K562 (cell line): ENCODE data around the gene IFNA5. TPM values are rescaled to one million over a fixed set of nuclear protein-coding genes. Genes with fewer than 3 reads are reported as not detected.

ENCODE experiments used
- ATAC-seq: fragments of 200-7000 bp; cut with Tn5 transposase; 3 replicates; pipeline ENCODE4 v1.9.1; 2020; ENCODE audit warnings: moderate library complexity
- BruUV-seq: library from RNA; stranded (reverse); fragments of 400-500 nt; replicated peaks from 2 replicates; lab custom pipeline; 2021; lab: Mats Ljungman, UMichigan
- CTCF ChIA-PET: fragments of 300-600 bp; formaldehyde crosslinking; extraction: SDS; loops from one replicate; lab custom pipeline; 2021; ENCODE audit warnings: low intra/inter-chr PET ratio; lab: Yijun Ruan, JAX
- POLR2A ChIA-PET: fragments of 300-600, 350-650 bp; sonication (Branson Sonifier 250); formaldehyde crosslinking; extraction: SDS; loops from one replicate; lab custom pipeline; 2021; ENCODE audit warnings: antibody characterized with exemption, inconsistent platforms; lab: Yijun Ruan, JAX
- DNase-seq, 4 experiments: peaks; one replicate each; pipeline versions ENCODE4 v3.0.0 to v3.0.0-alpha.2; 2011 to 2018; ENCODE audit warnings: low spot score in 3 of 4, mixed read lengths in 3 of 4; ENCODE audit errors: extremely low read depth in 1 of 4
- FAIRE-seq: peaks from 2 replicates; lab custom pipeline; 2011; peaks lifted over from hg19 to GRCh38; lab: Jason Lieb, UNC
- H2AFZ ChIP-seq: 2 replicates; pipeline ENCODE4 v1.6.0; 2011; ENCODE audit warnings: low read depth, low read length, control low read depth, inconsistent platforms
- H3K27ac ChIP-seq: fragments of 200-600 bp; 3 replicates; pipeline ENCODE4 v1.8.0; 2011; ENCODE audit warnings: low read depth, mild to moderate bottlenecking, control low read depth, inconsistent platforms, low read length, moderate library complexity, mixed read lengths; ENCODE audit errors: extremely low read depth
- H3K27me3 ChIP-seq, 2 experiments: fragments of 300-600 bp in 1 of 2; 2 replicates in 1 of 2; 3 replicates in 1 of 2; pipeline versions ENCODE4 v1.6.0 to v1.8.0; 2011; ENCODE audit warnings: inconsistent platforms in 2 of 2, low read length in 2 of 2, mild to moderate bottlenecking in 1 of 2, mixed read lengths in 1 of 2, moderate library complexity in 1 of 2; ENCODE audit not compliant: control insufficient read depth in 2 of 2, insufficient read depth in 2 of 2
- H3K36me3 ChIP-seq: fragments of 300-600 bp; 3 replicates; pipeline ENCODE4 v1.8.0; 2011; ENCODE audit warnings: mild to moderate bottlenecking, low read length, inconsistent platforms; ENCODE audit not compliant: control insufficient read depth, insufficient read depth
- H3K4me1 ChIP-seq, 2 experiments: fragments of 200-600 bp in 1 of 2; replicated peaks in 1 of 2; 2 replicates in 1 of 2; 3 replicates in 1 of 2; pipeline versions ENCODE4 v1.5.1 to v1.8.0; 2011; ENCODE audit warnings: inconsistent platforms in 2 of 2, low read length in 2 of 2, mild to moderate bottlenecking in 1 of 2, mixed read lengths in 1 of 2, moderate library complexity in 1 of 2; ENCODE audit not compliant: control insufficient read depth in 2 of 2, insufficient read depth in 2 of 2
- H3K4me2 ChIP-seq: 2 replicates; pipeline ENCODE4 v1.6.1; 2011; ENCODE audit warnings: low read length, control low read depth, inconsistent platforms, mixed read lengths; ENCODE audit not compliant: insufficient read depth
- H3K4me3 ChIP-seq: fragments of 200-600 bp; sonication (generic), shearing (Covaris generic); 2 replicates; pipeline ENCODE4 v1.5.1; 2016; ENCODE audit warnings: control low read depth, inconsistent platforms
- H3K79me2 ChIP-seq: fragments of 200-600 bp; 3 replicates; pipeline ENCODE4 v1.8.0; 2011; ENCODE audit warnings: low read length, inconsistent platforms; ENCODE audit not compliant: control insufficient read depth, insufficient read depth
- H3K9ac ChIP-seq, 2 experiments: 2 replicates each; pipeline versions ENCODE4 v1.6.0 to v1.6.1; 2011; ENCODE audit warnings: low read depth in 2 of 2, low read length in 2 of 2, control low read depth in 1 of 2, inconsistent platforms in 1 of 2, mild to moderate bottlenecking in 1 of 2, mixed read lengths in 1 of 2; ENCODE audit not compliant: insufficient read depth in 1 of 2
- H3K9me1 ChIP-seq: one replicate; pipeline ENCODE4 v1.6.0; 2011; ENCODE audit warnings: inconsistent platforms, mild to moderate bottlenecking, low read length, moderate library complexity; ENCODE audit not compliant: control insufficient read depth, insufficient read depth
- H3K9me3 ChIP-seq: replicated peaks from 2 replicates; pipeline ENCODE4 v1.5.1; 2011; ENCODE audit warnings: low read depth, low read length, inconsistent platforms; ENCODE audit not compliant: control insufficient read depth, insufficient read depth
- H4K20me1 ChIP-seq: replicated peaks from 2 replicates; pipeline ENCODE4 v1.6.1; 2011; ENCODE audit warnings: low read length, inconsistent platforms, mixed read lengths; ENCODE audit not compliant: control insufficient read depth, insufficient read depth
- CCAR2 ChIP-seq: fragments of 200-400 bp; formaldehyde crosslinking; IDR thresholded peaks from 2 replicates; pipeline ENCODE4 v1.6.1; 2017; ENCODE audit warnings: mild to moderate bottlenecking, low read depth, low read length
- HLTF ChIP-seq: fragments of 450-650 bp; IDR thresholded peaks from 2 replicates; pipeline ENCODE4 v1.6.1; 2016
- MEF2D ChIP-seq: conservative IDR thresholded peaks from 2 replicates; pipeline ENCODE4 v1.6.1; 2016; ENCODE audit warnings: low read depth, missing genetic modification characterization, missing compliant biosample characterization
- ZNF717 ChIP-seq: fragments of 250-450 bp; sonication (Bioruptor Pico); IDR thresholded peaks from 2 replicates; pipeline ENCODE4 v1.5.0; 2021
- ZNF75A ChIP-seq: fragments of 450-650 bp; formaldehyde crosslinking; IDR thresholded peaks from 2 replicates; pipeline ENCODE4 v1.4.0; 2020; ENCODE audit warnings: mild to moderate bottlenecking
- WGBS: fragments of 100-300 bp; shearing (Covaris generic); methylation state at CpG from one replicate; pipeline ENCODE4 v1.1.6; 2016; ENCODE audit warnings: low coverage, mixed read lengths; ENCODE audit not compliant: insufficient coverage; ENCODE audit errors: missing lambda C conversion rate; 5-methylcytosine and 5-hydroxymethylcytosine counted together
- in situ Hi-C: fragments of 300-500 bp; cut with MboI; formaldehyde crosslinking; loops from 4 replicates; pipeline ENCODE4 v1.15.0; 2018; ENCODE audit warnings: inconsistent platforms, mixed read lengths
- intact Hi-C: fragments of 100-400 bp; cut with micrococcal nuclease; formaldehyde crosslinking; loops from 2 replicates; pipeline ENCODE4 v1.14.2; 2022
- polyA plus RNA-seq, 8 experiments: library from polyadenylated mRNA; depleted of rRNA in 4 of 8; stranded (reverse) in 5 of 8; unstranded in 3 of 8; fragments of >200 nt; fragmentation: Nextera tagmentation in 2 of 8; fragmentation: Illumina TruSeq in 1 of 8; extraction: Ambion mirVana in 2 of 8; extraction: Trizol in 1 of 8; gene quantifications; 2 replicates each; pipeline versions ENCODE4 v1.2.1 to v1.2.3, GENCODE V29; 2011 to 2014; ENCODE audit warnings: inconsistent platforms in 1 of 8, missing spikeins in 1 of 8
- total RNA-seq, 7 experiments: library from RNA; depleted of rRNA in 6 of 7; stranded (reverse); fragments of >200 nt in 6 of 7; fragmentation: Illumina TruSeq in 2 of 7; extraction: Trizol in 2 of 7; gene quantifications; 2 replicates each; pipeline versions ENCODE4 v1.2.1 to v1.2.3, GENCODE V29; 2011 to 2021; ENCODE audit warnings: low replicate concordance in 1 of 7
- TF ChIP-seq, protein P1 (sequence below): fragments of 450-650 bp; formaldehyde crosslinking; IDR thresholded peaks from 2 replicates; pipeline ENCODE4 v1.4.0; 2020; ENCODE audit warnings: mild to moderate bottlenecking, moderate library complexity

The IFNA5 gene
- total and polyA plus RNA-seq, 9 of the 15 experiments (the other 6 are each of a cell fraction or from before 2014, with no cell fraction given) = not detected

DNA sequence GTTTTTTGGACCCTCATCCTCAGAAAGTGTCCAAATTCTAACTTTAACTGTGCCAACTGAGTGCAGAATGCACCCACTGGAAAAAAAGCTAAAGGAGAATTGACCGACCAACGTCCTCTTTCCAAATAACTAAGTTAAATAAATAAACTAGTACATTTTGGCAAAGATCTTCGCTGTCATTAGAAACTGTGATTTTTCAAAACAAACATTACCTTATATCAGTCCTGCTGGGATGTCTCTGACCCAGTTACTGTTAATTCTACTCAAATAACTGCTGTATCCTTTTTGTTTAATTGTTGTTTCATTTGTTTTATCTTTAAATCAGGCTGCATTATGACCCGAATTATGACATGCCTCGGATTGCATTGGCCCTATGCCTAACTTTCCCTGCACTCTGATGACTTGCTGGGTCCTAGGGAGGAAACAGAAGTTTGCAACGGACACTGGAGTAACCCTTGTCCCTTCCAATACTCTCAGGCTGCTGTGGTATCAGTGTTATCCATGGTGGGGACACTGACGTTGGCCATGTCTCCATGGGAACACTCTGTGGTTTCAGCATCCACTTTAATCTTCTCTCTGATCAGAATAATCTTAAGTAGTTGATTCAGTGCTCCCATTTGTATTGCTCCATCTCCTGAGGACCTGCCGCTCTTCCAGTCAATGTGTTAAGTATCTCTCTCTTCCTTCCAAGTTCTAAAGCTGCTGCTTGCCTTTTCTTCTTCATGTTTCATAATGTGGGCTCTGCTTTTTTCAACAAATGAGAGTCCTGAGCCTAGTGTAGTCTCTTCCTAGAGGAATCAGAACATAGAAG, 11.1 kb upstream of the IFNA5 start:
- no peak overlapping the region for H3K4me2 ChIP-seq
- H3K9ac ChIP-seq = no peak overlapping the region
- H4K20me1 ChIP-seq = no peaks in the 10 kb centered on the region
- H3K9me1 ChIP-seq = no peaks in the 10 kb centered on the region
- no peak overlapping the region for H3K27ac ChIP-seq
- H3K79me2 ChIP-seq = no peaks in the 10 kb centered on the region
- no TSS peak for BruUV-seq
- FAIRE-seq = no peak
- H3K4me1 ChIP-seq = no peaks in the 10 kb centered on the region
- H3K4me3 ChIP-seq = no peak overlapping the region
- intact Hi-C loops = no loop called here
- H2AFZ ChIP-seq = no peak overlapping the region
- TF ChIP-seq, protein P1, sequence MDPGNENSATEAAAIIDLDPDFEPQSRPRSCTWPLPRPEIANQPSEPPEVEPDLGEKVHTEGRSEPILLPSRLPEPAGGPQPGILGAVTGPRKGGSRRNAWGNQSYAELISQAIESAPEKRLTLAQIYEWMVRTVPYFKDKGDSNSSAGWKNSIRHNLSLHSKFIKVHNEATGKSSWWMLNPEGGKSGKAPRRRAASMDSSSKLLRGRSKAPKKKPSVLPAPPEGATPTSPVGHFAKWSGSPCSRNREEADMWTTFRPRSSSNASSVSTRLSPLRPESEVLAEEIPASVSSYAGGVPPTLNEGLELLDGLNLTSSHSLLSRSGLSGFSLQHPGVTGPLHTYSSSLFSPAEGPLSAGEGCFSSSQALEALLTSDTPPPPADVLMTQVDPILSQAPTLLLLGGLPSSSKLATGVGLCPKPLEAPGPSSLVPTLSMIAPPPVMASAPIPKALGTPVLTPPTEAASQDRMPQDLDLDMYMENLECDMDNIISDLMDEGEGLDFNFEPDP (CRISPR knock-in tag) = no peak
- no peak for TF ChIP-seq CCAR2
- TF ChIP-seq MEF2D (tag) = no peak
- TF ChIP-seq ZNF717 (CRISPR knock-in tag) = no peak
- TF ChIP-seq ZNF75A (CRISPR knock-in tag) = no peak
- TF ChIP-seq HLTF = no peak
- TF ChIP-seq, all 486 proteins: peak for 0
- DNase-seq (no peak), ATAC-seq (no peak)
- no peaks in the 10 kb centered on the region for H3K9me3 ChIP-seq
- no peaks in the 10 kb centered on the region for H3K36me3 ChIP-seq
- CTCF ChIA-PET = no interaction called here
- in situ Hi-C loops = no loop called here
- POLR2A ChIA-PET = no interaction called here
- no peaks in the 10 kb centered on the region for H3K27me3 ChIP-seq
- whole genome bisulfite sequencing = no CpG with 5 or more reads among the region's 8 CpGs
